PFSK-1 (cell line): ENCODE measurements around the gene EVA1B.

Source experiments
- REST ChIP-seq, 2 experiments: IDR thresholded peaks; 2 replicates each; pipeline versions ENCODE4 v1.6.1 to v1.8.0; 2011 to 2012; ENCODE audit warnings: low read depth in 2 of 2, low read length in 2 of 2, control low read depth in 1 of 2, inconsistent platforms in 1 of 2, mild to moderate bottlenecking in 1 of 2, moderate library complexity in 1 of 2; ENCODE audit not compliant: insufficient read depth in 1 of 2
- TAF1 ChIP-seq: IDR thresholded peaks from 2 replicates; pipeline ENCODE4 v1.6.1; 2012; ENCODE audit warnings: low read length, control low read depth, borderline replicate concordance; ENCODE audit not compliant: insufficient read depth

- no peak for TF ChIP-seq REST (IDR thresholded peaks at IDR 0.05; ENCODE audit: insufficient read depth in 1 of 2, low read depth in 2 of 2, low read length in 2 of 2)
- no peak for TF ChIP-seq TAF1
Measured at GRCh38 chr1:36365381-36365780, 41.9 kb upstream of the EVA1B start.
